ENCODE results near the gene SPDYE2B.
"Not testable (repeated sequence)": the region's sequence is repeated elsewhere in the genome, so short reads cannot be mapped to it uniquely, and the experiment has no call there.

Gene SPDYE2B

DNA sequence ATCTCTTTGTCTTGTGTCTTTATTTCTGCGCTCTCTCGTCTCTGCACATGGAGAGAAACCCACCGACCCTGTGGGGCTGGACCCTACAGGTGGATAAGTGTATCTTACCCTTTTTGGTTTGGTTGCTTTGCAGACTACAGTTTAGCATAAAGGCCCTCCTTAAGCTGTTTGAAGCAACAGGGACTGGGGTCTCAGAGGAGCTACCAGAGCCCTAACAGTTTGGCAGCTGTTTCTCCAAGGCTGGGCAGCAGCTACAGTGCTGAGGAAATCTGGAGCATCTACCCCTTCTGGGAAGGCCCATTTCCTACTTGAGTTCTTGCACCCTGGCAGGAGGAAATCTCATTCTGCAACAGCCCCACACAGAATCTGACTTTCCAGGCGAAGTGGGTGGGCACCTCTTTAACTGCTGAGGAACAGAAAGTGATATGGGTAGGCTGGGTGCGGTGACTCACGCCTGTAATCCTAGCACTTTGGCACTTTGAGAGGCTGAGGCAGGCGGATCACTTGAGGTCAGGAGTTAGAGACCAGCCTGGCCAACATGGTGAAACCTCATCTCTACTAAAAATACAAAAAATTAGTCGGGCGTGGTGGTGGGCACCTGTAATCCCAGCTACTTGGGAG lies 23.4 kb downstream of the SPDYE2B start:
- H3K4me3 ChIP-seq (ENCODE audit: low read length in 2 of 2); H2AK5ac ChIP-seq (ENCODE audit: low read depth, low read length); H3K9me3 ChIP-seq (replicated peaks in 1 of 2; ENCODE audit: control insufficient read depth in 2 of 2, insufficient read depth in 1 of 2, low read depth in 1 of 2, low read length in 2 of 2); H2BK5ac ChIP-seq (ENCODE audit: low read length); H4K8ac ChIP-seq (ENCODE audit: low read depth, low read length); H3K18ac ChIP-seq (ENCODE audit: low read length); H3K27ac ChIP-seq (replicated peaks; ENCODE audit: low read length); H3K14ac ChIP-seq (ENCODE audit: low read length); H3K23ac ChIP-seq (ENCODE audit: low read depth, low read length, poor library complexity); H4K91ac ChIP-seq (ENCODE audit: low read depth, low read length, poor library complexity); H3K36me3 ChIP-seq (replicated peaks in 1 of 2; ENCODE audit: control insufficient read depth in 2 of 2, insufficient read depth in 2 of 2, low read length in 2 of 2); H3K27me3 ChIP-seq (ENCODE audit: control insufficient read depth in 3 of 3, insufficient read depth in 3 of 3, low read depth in 1 of 3, low read length in 3 of 3); H3K79me1 ChIP-seq (ENCODE audit: low read depth, low read length); DNase-seq (ENCODE audit: low spot score); H3K4ac ChIP-seq (ENCODE audit: low read length); H3K9ac ChIP-seq (ENCODE audit: low read depth, low read length, poor library complexity); H3K4me2 ChIP-seq (ENCODE audit: insufficient read depth, low read length, poor library complexity, severe bottlenecking); H2BK12ac ChIP-seq (ENCODE audit: low read length); H3K4me1 ChIP-seq (ENCODE audit: control insufficient read depth in 2 of 2, insufficient read depth in 1 of 2, low read depth in 1 of 2, low read length in 2 of 2); H2BK15ac ChIP-seq (ENCODE audit: low read length); H2AFZ ChIP-seq (ENCODE audit: low read length); H2BK120ac ChIP-seq (ENCODE audit: low read depth, low read length): not testable (repeated sequence)
- no CpG with 5 or more reads among the region's 9 CpGs for WGBS, 2 donors (ENCODE audit: extremely low coverage in 2 of 2, insufficient read length in 2 of 2, insufficient replicate concordance in 1 of 2)

DNA sequence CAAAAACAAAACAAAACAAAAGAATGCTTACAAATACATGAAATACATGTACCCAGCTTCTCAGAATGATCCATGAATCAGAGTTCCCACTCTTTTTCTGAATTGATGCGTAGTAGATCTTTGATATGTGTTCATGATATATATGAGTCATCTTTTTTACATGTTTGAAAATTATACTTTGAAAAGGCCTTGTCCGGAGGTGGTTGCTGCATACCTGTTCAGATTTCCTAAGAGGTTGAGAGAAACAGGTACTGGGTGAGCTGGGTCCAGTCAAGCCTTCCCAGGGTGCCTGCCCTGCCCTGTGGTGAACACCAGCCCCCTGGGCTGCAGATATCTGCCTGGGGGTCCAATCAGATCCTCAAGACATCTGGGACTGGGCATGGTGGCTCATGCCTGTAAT lies 25.4 kb downstream of the SPDYE2B start:
- not testable (repeated sequence) for H3K79me1 ChIP-seq (ENCODE audit: low read depth, low read length); H2BK120ac ChIP-seq (ENCODE audit: low read depth, low read length); H3K4me1 ChIP-seq (ENCODE audit: control insufficient read depth in 2 of 2, insufficient read depth in 1 of 2, low read depth in 1 of 2, low read length in 2 of 2); H3K4me3 ChIP-seq (ENCODE audit: low read length in 2 of 2); H3K27ac ChIP-seq (replicated peaks; ENCODE audit: low read length); H3K4me2 ChIP-seq (ENCODE audit: insufficient read depth, low read length, poor library complexity, severe bottlenecking); H3K36me3 ChIP-seq (replicated peaks in 1 of 2; ENCODE audit: control insufficient read depth in 2 of 2, insufficient read depth in 2 of 2, low read length in 2 of 2); H2BK15ac ChIP-seq (ENCODE audit: low read length); DNase-seq (ENCODE audit: low spot score); H3K27me3 ChIP-seq (ENCODE audit: control insufficient read depth in 3 of 3, insufficient read depth in 3 of 3, low read depth in 1 of 3, low read length in 3 of 3); H4K8ac ChIP-seq (ENCODE audit: low read depth, low read length); H2AFZ ChIP-seq (ENCODE audit: low read length); H3K4ac ChIP-seq (ENCODE audit: low read length); H3K23ac ChIP-seq (ENCODE audit: low read depth, low read length, poor library complexity); H3K18ac ChIP-seq (ENCODE audit: low read length); H3K9me3 ChIP-seq (replicated peaks in 1 of 2; ENCODE audit: control insufficient read depth in 2 of 2, insufficient read depth in 1 of 2, low read depth in 1 of 2, low read length in 2 of 2); H2AK5ac ChIP-seq (ENCODE audit: low read depth, low read length); H2BK5ac ChIP-seq (ENCODE audit: low read length); H3K14ac ChIP-seq (ENCODE audit: low read length); H4K91ac ChIP-seq (ENCODE audit: low read depth, low read length, poor library complexity); H2BK12ac ChIP-seq (ENCODE audit: low read length); H3K9ac ChIP-seq (ENCODE audit: low read depth, low read length, poor library complexity)
- no CpG with 5 or more reads among the region's 2 CpGs for WGBS, 2 donors (ENCODE audit: extremely low coverage in 2 of 2, insufficient read length in 2 of 2, insufficient replicate concordance in 1 of 2)

DNA sequence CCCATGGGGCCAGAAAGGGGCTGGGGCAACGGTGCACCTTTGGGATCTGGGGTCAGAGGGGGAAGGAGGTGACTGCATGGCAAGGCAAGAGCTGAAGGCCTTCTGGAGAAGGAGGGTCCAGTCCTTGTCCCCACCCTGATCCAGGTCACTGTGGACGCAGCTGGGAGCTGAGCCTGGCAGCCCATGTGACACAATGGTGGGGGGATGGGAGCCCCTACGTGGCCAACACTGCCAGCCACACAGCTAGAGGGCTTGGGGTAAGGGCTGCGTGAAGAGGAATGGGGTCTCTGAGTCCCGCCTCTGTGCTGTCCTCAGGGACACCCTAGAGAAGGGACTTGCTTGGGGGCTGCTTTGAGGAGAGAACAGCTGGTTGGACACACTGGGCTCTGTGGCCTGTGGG lies 30.7 kb downstream of the SPDYE2B start:
- not testable (repeated sequence) for H3K4me1 ChIP-seq (ENCODE audit: control insufficient read depth in 2 of 2, insufficient read depth in 1 of 2, low read depth in 1 of 2, low read length in 2 of 2); H3K4ac ChIP-seq (ENCODE audit: low read length); H4K8ac ChIP-seq (ENCODE audit: low read depth, low read length); H3K36me3 ChIP-seq (replicated peaks in 1 of 2; ENCODE audit: control insufficient read depth in 2 of 2, insufficient read depth in 2 of 2, low read length in 2 of 2); DNase-seq (ENCODE audit: low spot score); H3K4me2 ChIP-seq (ENCODE audit: insufficient read depth, low read length, poor library complexity, severe bottlenecking); H3K79me1 ChIP-seq (ENCODE audit: low read depth, low read length); H2BK15ac ChIP-seq (ENCODE audit: low read length); H2BK5ac ChIP-seq (ENCODE audit: low read length); H3K4me3 ChIP-seq (ENCODE audit: low read length in 2 of 2); H3K27me3 ChIP-seq (ENCODE audit: control insufficient read depth in 3 of 3, insufficient read depth in 3 of 3, low read depth in 1 of 3, low read length in 3 of 3); H3K27ac ChIP-seq (replicated peaks; ENCODE audit: low read length); H4K91ac ChIP-seq (ENCODE audit: low read depth, low read length, poor library complexity); H3K14ac ChIP-seq (ENCODE audit: low read length); H3K9ac ChIP-seq (ENCODE audit: low read depth, low read length, poor library complexity); H2AK5ac ChIP-seq (ENCODE audit: low read depth, low read length); H3K9me3 ChIP-seq (replicated peaks in 1 of 2; ENCODE audit: control insufficient read depth in 2 of 2, insufficient read depth in 1 of 2, low read depth in 1 of 2, low read length in 2 of 2); H3K23ac ChIP-seq (ENCODE audit: low read depth, low read length, poor library complexity); H2BK12ac ChIP-seq (ENCODE audit: low read length); H3K18ac ChIP-seq (ENCODE audit: low read length); H2AFZ ChIP-seq (ENCODE audit: low read length); H2BK120ac ChIP-seq (ENCODE audit: low read depth, low read length)
- no CpG with 5 or more reads among the region's 5 CpGs for WGBS, 2 donors (ENCODE audit: extremely low coverage in 2 of 2, insufficient read length in 2 of 2, insufficient replicate concordance in 1 of 2)

DNA sequence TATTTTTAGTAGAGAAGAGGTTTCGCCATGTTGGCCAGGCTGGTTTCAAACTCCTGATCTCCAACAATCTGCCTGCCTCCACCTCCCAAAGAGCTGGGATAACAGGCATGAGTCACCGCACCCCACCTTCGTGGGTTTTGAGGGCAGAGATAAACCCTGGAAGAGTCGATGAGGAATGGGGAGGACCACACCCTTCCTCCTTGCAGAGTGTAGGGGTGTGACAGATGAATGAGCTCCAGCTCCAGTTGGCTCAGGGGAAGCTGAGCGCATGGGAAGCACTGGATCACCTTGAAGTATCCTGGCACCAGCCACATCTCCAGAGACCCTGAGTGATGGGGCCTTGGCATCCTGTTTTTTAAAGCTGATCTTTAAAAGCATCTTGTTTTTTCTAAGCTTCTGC lies 32.4 kb downstream of the SPDYE2B start:
- not testable (repeated sequence) for H2BK120ac ChIP-seq (ENCODE audit: low read depth, low read length); H4K91ac ChIP-seq (ENCODE audit: low read depth, low read length, poor library complexity); H4K8ac ChIP-seq (ENCODE audit: low read depth, low read length); H3K79me1 ChIP-seq (ENCODE audit: low read depth, low read length); H3K4me2 ChIP-seq (ENCODE audit: insufficient read depth, low read length, poor library complexity, severe bottlenecking); H3K18ac ChIP-seq (ENCODE audit: low read length); H3K4ac ChIP-seq (ENCODE audit: low read length); H2BK12ac ChIP-seq (ENCODE audit: low read length); H3K36me3 ChIP-seq (replicated peaks in 1 of 2; ENCODE audit: control insufficient read depth in 2 of 2, insufficient read depth in 2 of 2, low read length in 2 of 2); H2AK5ac ChIP-seq (ENCODE audit: low read depth, low read length); H3K4me1 ChIP-seq (ENCODE audit: control insufficient read depth in 2 of 2, insufficient read depth in 1 of 2, low read depth in 1 of 2, low read length in 2 of 2); H3K9me3 ChIP-seq (replicated peaks in 1 of 2; ENCODE audit: control insufficient read depth in 2 of 2, insufficient read depth in 1 of 2, low read depth in 1 of 2, low read length in 2 of 2); H3K9ac ChIP-seq (ENCODE audit: low read depth, low read length, poor library complexity); H3K14ac ChIP-seq (ENCODE audit: low read length); H2BK5ac ChIP-seq (ENCODE audit: low read length); DNase-seq (ENCODE audit: low spot score); H2BK15ac ChIP-seq (ENCODE audit: low read length); H3K4me3 ChIP-seq (ENCODE audit: low read length in 2 of 2); H3K27ac ChIP-seq (replicated peaks; ENCODE audit: low read length); H2AFZ ChIP-seq (ENCODE audit: low read length); H3K23ac ChIP-seq (ENCODE audit: low read depth, low read length, poor library complexity); H3K27me3 ChIP-seq (ENCODE audit: control insufficient read depth in 3 of 3, insufficient read depth in 3 of 3, low read depth in 1 of 3, low read length in 3 of 3)
- no CpG with 5 or more reads among the region's 5 CpGs for WGBS, 2 donors (ENCODE audit: extremely low coverage in 2 of 2, insufficient read length in 2 of 2, insufficient replicate concordance in 1 of 2)

Data from neuronal stem cell (in vitro differentiated cells).